Measurements from ENCODE around the gene EEF1AKMT2. TPM values are rescaled to one million over a fixed set of nuclear protein-coding genes. Genes with fewer than 3 reads are reported as not detected.
"Not testable (repeated sequence)": the region's sequence is repeated elsewhere in the genome, so short reads cannot be mapped to it uniquely, and the experiment has no call there.

The EEF1AKMT2 gene
- 29.2 TPM for total RNA-seq

- DNase-seq: peak; percentile 78
Observed at GRCh38 chr10:124791547-124792348, at the start of gene EEF1AKMT2. EEF1AKMT2 (minus strand) TSS chr10:124791887; CDS start chr10:124791833, 54 bp downstream.

GRCh38 chr10:124837687-124838086 lies 46.0 kb upstream of the EEF1AKMT2 start:
- peak; percentile 43 for DNase-seq

GRCh38 chr10:124831116-124831515 lies 39.4 kb upstream of the EEF1AKMT2 start:
- no peak for DNase-seq

GRCh38 chr10:124830445-124830844 lies 38.8 kb upstream of the EEF1AKMT2 start:
- no peak for DNase-seq

GRCh38 chr10:124829447-124830115 lies 37.9 kb upstream of the EEF1AKMT2 start:
- no peak for DNase-seq

- DNase-seq: peak; percentile 8
Observed at GRCh38 chr10:124827474-124827873, 35.8 kb upstream of the EEF1AKMT2 start.

GRCh38 chr10:124826262-124826661 lies 34.6 kb upstream of the EEF1AKMT2 start:
- DNase-seq: no peak

- DNase-seq: no peak
Observed at GRCh38 chr10:124825702-124826101, 34.0 kb upstream of the EEF1AKMT2 start.

GRCh38 chr10:124824932-124825331 lies 33.2 kb upstream of the EEF1AKMT2 start:
- DNase-seq: not testable (repeated sequence)

GRCh38 chr10:124824507-124824906 lies 32.8 kb upstream of the EEF1AKMT2 start:
- no peak for DNase-seq

- DNase-seq: no peak
Observed at GRCh38 chr10:124821520-124821919, 29.8 kb upstream of the EEF1AKMT2 start.

GRCh38 chr10:124820121-124820520 lies 28.4 kb upstream of the EEF1AKMT2 start:
- DNase-seq: no peak

- no peak for DNase-seq
Observed at GRCh38 chr10:124802313-124802675, 10.6 kb upstream of the EEF1AKMT2 start.

- no peak for DNase-seq
Observed at GRCh38 chr10:124799211-124799610, 7.5 kb upstream of the EEF1AKMT2 start.

- DNase-seq: no peak
Observed at GRCh38 chr10:124798781-124799180, 7.1 kb upstream of the EEF1AKMT2 start.

- no peak for DNase-seq
Observed at GRCh38 chr10:124798364-124798763, 6.7 kb upstream of the EEF1AKMT2 start.

GRCh38 chr10:124792998-124793352 lies 1.3 kb upstream of the EEF1AKMT2 start:
- no peak for DNase-seq

GRCh38 chr10:124782900-124783299 lies 8.8 kb downstream of the EEF1AKMT2 start:
- DNase-seq: not testable (repeated sequence)

- DNase-seq: no peak
Observed at GRCh38 chr10:124768791-124769190, 22.9 kb downstream of the EEF1AKMT2 start.

GRCh38 chr10:124765256-124765655 lies 26.4 kb downstream of the EEF1AKMT2 start:
- no peak for DNase-seq

GRCh38 chr10:124763267-124763666 lies 28.4 kb downstream of the EEF1AKMT2 start:
- no peak for DNase-seq

GRCh38 chr10:124762281-124762680 lies 29.4 kb downstream of the EEF1AKMT2 start:
- no peak for DNase-seq

- DNase-seq: no peak
Observed at GRCh38 chr10:124756156-124756903, 35.4 kb downstream of the EEF1AKMT2 start.

All from skin of body (tissue), 2 donors.